Measurements from ENCODE around the gene SPIRE2.
"Not testable (repeated sequence)": the region's sequence is repeated elsewhere in the genome, so short reads cannot be mapped to it uniquely, and the experiment has no call there.

Gene SPIRE2

GRCh38 chr16:89828199-89828869 lies at the start of gene SPIRE2:
TSS of gene SPIRE2 (plus strand) at chr16:89828475. CDS start at chr16:89828551, 76 bp downstream.
- DNase-seq, result peak in 45 of 58 donors; percentile 9 to 84 (median 45)

GRCh38 chr16:89779231-89779908 lies 48.9 kb upstream of the SPIRE2 start:
- DNase-seq, result peak in 7 of 58 donors; percentile 4 to 22 (median 12)

- no peak for DNase-seq
Observed at GRCh38 chr16:89779909-89780305, 48.4 kb upstream of the SPIRE2 start.

- no peak for DNase-seq
Observed at GRCh38 chr16:89782489-89782888, 45.8 kb upstream of the SPIRE2 start.

- not testable (repeated sequence) for DNase-seq
Observed at GRCh38 chr16:89783952-89784351, 44.3 kb upstream of the SPIRE2 start.

GRCh38 chr16:89784406-89784805 lies 43.9 kb upstream of the SPIRE2 start:
- no peak for DNase-seq

GRCh38 chr16:89785523-89786155 lies 42.6 kb upstream of the SPIRE2 start:
- DNase-seq, result no peak

GRCh38 chr16:89786474-89787364 lies 41.6 kb upstream of the SPIRE2 start:
- no peak for DNase-seq

GRCh38 chr16:89787365-89787805 lies 40.9 kb upstream of the SPIRE2 start:
- no peak for DNase-seq

GRCh38 chr16:89791278-89791995 lies 36.8 kb upstream of the SPIRE2 start:
- DNase-seq, result no peak

GRCh38 chr16:89793092-89793491 lies 35.2 kb upstream of the SPIRE2 start:
- DNase-seq, result peak in 36 of 58 donors; percentile 2 to 71 (median 36)

- no peak for DNase-seq
Observed at GRCh38 chr16:89793955-89794354, 34.3 kb upstream of the SPIRE2 start.

GRCh38 chr16:89795676-89796075 lies 32.6 kb upstream of the SPIRE2 start:
- DNase-seq, result peak in 14 of 58 donors; percentile 5 to 35 (median 16)

- no peak for DNase-seq
Observed at GRCh38 chr16:89796104-89796503, 32.2 kb upstream of the SPIRE2 start.

GRCh38 chr16:89798126-89798525 lies 30.1 kb upstream of the SPIRE2 start:
- DNase-seq, result no peak

GRCh38 chr16:89798832-89799370 lies 29.4 kb upstream of the SPIRE2 start:
- peak in 8 of 58 donors; percentile 8 to 53 (median 26) for DNase-seq

- DNase-seq, result no peak
Observed at GRCh38 chr16:89801800-89802199, 26.5 kb upstream of the SPIRE2 start.

GRCh38 chr16:89805136-89805905 lies 23.0 kb upstream of the SPIRE2 start:
- peak in 1 of 58 donors; percentile 9 for DNase-seq

- not testable (repeated sequence) for DNase-seq
Observed at GRCh38 chr16:89806589-89807193, 21.6 kb upstream of the SPIRE2 start.
